Measurements from ENCODE around the gene TIMM23B. TPM values are rescaled to one million over a fixed set of nuclear protein-coding genes. Genes with fewer than 3 reads are reported as not detected.

TIMM23B gene
- total RNA-seq, 2 experiments from 2014 or later, result 17.4 to 17.6 TPM

Other genes starting within 250 kb of the TIMM23B start
- under 1 TPM; 0.40 to 0.68 TPM for gene OGDHL, start 179.7 kb upstream of the TIMM23B start, total RNA-seq
- gene PARG, start within 50 bp of the TIMM23B start, total RNA-seq, result 10 to 100 TPM; 26.7 to 30.0 TPM
- 10 to 100 TPM; 13.8 to 15.1 TPM for gene AGAP6, start 46.4 kb downstream of the TIMM23B start, total RNA-seq
- gene WASHC2A, start 125.9 kb downstream of the TIMM23B start, total RNA-seq, result 10 to 100 TPM; 23.5 to 27.9 TPM